HFF-Myc (cell line): ENCODE data around the gene RPS15A.

Experiments
- DNase-seq: peaks from one replicate; pipeline ENCODE4 v3.0.0-alpha.2; 2011; ENCODE audit warnings: low read depth; ENCODE audit errors: extremely low read depth
- H3K4me3 ChIP-seq: replicated peaks from 2 replicates; pipeline ENCODE4 v1.5.1; 2011; ENCODE audit warnings: low read depth, mild to moderate bottlenecking, control low read depth, low read length
- CTCF ChIP-seq: IDR thresholded peaks from 2 replicates; pipeline ENCODE4 v1.5.1; 2012; ENCODE audit warnings: mild to moderate bottlenecking, low read depth, low read length, control low read depth; ENCODE audit errors: missing control alignments

Gene RPS15A

GRCh38 chr16:18789850-18790706, at the start of gene RPS15A:
RPS15A (minus strand) TSS chr16:18790334; CDS start chr16:18789113, 1,221 bp downstream.
- peak; percentile 96 for DNase-seq

GRCh38 chr16:18839555-18839954, 49.4 kb upstream of the RPS15A start:
- DNase-seq: no peak
- H3K4me3 ChIP-seq: no peak overlapping the region
- no peak for TF ChIP-seq CTCF

More at GRCh38 chr16:18789850-18790706, at the start of gene RPS15A:
- H3K4me3 ChIP-seq: peak within 1 kb of the TSS; percentile 62
- TF ChIP-seq CTCF: no peak

- no peak overlapping the region for H3K4me3 ChIP-seq
- no peak for DNase-seq
- TF ChIP-seq CTCF: no peak
These were observed 46.6 kb upstream of the RPS15A start for GRCh38 chr16:18836702-18837101.

GRCh38 chr16:18834864-18835263, 44.7 kb upstream of the RPS15A start:
- no peak for TF ChIP-seq CTCF
- no peak for DNase-seq

GRCh38 chr16:18833707-18834505, 43.8 kb upstream of the RPS15A start:
- no peak for DNase-seq

More at GRCh38 chr16:18834864-18835263, 44.7 kb upstream of the RPS15A start:
- no peak overlapping the region for H3K4me3 ChIP-seq

GRCh38 chr16:18832613-18833012, 42.5 kb upstream of the RPS15A start:
- no peak for TF ChIP-seq CTCF
- no peak overlapping the region for H3K4me3 ChIP-seq
- DNase-seq: no peak

More at GRCh38 chr16:18833707-18834505, 43.8 kb upstream of the RPS15A start:
- H3K4me3 ChIP-seq: no peak overlapping the region
- no peak for TF ChIP-seq CTCF
